Retinal pigment epithelial cell (primary cell): Measurements from ENCODE around the gene LMTK2.
A peak's percentile ranks its signal among the peaks of the same experiment; 100 is the strongest.

ENCODE experiments used
- DNase-seq: peaks from one replicate; pipeline ENCODE4 v3.0.0-alpha.2; 2010; ENCODE audit warnings: low read depth
- H3K4me3 ChIP-seq: 2 replicates; pipeline ENCODE4 v1.5.1; 2011; ENCODE audit warnings: mild to moderate bottlenecking, low read length, control low read depth, moderate library complexity
- TF ChIP-seq, protein P1 (sequence below): conservative IDR thresholded peaks from 2 replicates; pipeline ENCODE4 v1.5.1; 2011; ENCODE audit warnings: low read depth, low read length, control low read depth, inconsistent platforms

LMTK2 gene

DNA sequence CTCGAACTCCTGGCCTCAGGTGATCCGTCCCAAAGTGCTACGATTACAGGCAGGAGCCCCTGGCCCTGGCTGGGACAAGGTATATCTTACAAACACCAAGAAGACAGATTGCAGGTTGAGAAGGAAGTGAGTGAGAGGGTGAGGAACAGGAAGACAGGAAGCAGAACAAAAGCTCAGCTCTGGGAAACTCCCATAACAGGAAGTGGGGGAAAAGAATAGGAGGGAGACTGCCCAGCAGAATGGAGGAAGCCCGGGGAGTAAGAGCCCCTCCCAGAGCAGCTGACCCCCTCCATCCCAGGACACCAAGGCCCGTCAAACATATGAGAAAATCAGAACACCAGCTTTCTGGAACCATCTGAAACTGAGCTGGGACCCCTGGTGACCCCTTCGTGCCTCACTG lies 142.4 kb downstream of the LMTK2 start:
- no peak for DNase-seq
- H3K4me3 ChIP-seq: no peak overlapping the region
- TF ChIP-seq, protein P1, sequence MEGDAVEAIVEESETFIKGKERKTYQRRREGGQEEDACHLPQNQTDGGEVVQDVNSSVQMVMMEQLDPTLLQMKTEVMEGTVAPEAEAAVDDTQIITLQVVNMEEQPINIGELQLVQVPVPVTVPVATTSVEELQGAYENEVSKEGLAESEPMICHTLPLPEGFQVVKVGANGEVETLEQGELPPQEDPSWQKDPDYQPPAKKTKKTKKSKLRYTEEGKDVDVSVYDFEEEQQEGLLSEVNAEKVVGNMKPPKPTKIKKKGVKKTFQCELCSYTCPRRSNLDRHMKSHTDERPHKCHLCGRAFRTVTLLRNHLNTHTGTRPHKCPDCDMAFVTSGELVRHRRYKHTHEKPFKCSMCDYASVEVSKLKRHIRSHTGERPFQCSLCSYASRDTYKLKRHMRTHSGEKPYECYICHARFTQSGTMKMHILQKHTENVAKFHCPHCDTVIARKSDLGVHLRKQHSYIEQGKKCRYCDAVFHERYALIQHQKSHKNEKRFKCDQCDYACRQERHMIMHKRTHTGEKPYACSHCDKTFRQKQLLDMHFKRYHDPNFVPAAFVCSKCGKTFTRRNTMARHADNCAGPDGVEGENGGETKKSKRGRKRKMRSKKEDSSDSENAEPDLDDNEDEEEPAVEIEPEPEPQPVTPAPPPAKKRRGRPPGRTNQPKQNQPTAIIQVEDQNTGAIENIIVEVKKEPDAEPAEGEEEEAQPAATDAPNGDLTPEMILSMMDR: no peak

DNA sequence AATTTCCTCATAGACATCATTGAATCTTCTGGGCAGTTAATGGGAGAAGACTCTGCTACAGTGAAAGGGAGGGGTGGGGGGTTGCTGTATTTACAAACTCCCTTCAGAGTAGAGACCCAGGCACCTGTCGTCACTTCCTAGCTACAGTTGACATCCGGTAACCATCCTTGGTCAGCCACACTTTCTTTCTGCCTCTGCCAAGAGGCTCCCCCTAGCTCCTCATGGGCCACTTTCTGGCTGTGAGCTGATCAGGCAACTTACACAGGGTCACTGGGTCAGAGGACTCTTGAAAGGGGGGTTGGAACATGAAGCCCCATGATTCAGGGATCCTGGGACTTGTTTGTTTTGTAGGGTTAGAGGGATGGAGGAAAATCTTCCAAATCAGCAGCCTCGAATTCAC lies 144.1 kb downstream of the LMTK2 start:
- no peak overlapping the region for H3K4me3 ChIP-seq
- DNase-seq: no peak
- TF ChIP-seq, protein P1: no peak

DNA sequence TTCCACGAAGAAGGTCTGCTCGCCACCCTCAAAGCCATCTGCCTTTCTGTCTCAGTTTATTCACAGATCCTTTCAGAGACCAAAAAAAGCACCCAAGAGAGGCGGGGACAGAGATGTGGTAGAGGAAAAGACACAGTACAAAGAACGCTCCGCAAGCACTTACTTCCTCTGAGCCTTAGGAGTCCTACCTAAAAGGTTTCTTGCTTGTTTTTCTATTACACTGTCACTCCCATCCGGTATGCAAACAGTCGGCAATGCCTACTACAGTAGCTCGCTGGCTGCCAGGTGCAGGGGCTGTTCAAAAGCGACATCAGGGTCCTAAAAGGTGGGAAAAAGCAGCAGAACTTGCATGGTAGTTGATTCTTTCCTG lies 144.6 kb downstream of the LMTK2 start:
- DNase-seq: no peak
- TF ChIP-seq, protein P1: no peak
- peak overlapping the region; percentile 87 for H3K4me3 ChIP-seq

DNA sequence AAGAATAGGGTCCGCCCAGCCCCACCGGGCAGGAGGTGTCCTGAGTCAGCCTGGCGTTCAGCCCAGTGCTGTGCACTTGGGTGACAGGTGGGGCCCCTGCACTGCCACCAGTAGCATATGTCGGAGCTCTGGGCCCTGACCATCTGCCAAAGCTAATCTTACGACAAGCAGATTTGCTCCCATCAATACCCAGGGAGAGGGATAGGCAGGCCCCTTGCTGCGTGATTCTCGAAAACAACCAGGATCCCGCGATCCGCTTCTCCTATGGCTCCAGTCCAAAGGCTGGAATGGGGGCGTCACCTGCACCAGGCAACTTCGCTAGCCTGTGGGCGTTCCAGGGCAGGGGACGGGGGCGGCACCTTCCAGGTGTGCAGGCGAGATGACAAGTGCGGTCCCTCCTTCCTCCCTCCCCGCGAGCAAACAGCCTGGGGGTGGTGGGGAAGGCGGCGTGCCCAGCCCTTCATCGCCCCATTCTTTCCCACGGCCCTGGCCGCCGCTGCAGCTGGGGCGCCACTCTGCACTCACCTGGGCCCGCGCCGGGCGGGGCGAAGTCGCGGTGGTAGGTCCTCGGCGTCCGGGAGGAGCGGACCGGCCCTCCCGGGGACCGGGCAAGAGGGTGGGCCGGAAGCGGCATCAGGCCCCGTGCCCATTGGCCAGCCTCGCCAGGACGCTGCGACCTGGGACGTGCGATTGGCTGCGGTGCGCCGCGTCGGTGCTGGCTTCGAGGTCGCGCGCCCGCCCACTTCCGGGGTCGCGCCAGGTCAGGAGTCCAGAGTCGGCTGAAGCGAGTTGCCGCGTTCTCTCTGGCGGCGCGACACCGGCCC lies 145.2 kb downstream of the LMTK2 start, which contains the start of gene TECPR1:
Gene TECPR1 (minus strand): TSS at position 632 of the 824 bp plus-strand sequence. CDS start 6,086 bp downstream, outside the sequence.
- peak; percentile 58 for DNase-seq
- TF ChIP-seq, protein P1: no peak
- H3K4me3 ChIP-seq: peak within 1 kb of the TSS; percentile 87

DNA sequence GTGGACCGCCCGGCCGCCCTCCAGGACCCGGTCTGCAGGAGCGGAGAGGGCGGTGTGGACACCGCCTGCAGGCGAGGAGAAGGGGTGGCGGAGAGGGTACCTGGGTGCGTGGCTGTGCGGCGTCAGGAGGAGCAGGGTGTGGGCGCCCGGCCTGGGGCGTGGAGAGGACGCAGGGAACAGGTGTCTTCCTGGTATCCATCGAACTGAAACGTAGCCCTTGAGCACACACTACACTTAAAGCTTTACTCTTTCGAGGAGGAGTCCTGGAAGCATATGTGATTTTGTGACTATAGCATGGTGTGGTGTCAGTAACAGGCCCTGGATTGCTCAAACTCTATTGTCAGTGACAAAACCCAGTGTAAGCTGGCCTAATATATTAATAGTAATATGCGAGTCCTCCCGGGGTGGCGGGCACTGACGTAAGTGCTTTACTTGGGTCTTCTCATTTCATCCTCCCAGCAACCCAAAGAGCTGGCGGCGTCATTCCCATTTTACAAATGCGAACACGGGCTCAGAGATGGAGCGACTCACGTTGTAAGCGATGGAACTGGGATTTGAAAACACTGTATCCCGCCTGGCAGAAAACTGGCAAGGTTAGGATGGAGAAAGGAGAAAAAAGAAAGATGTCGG lies 145.9 kb downstream of the LMTK2 start:
- no peak for DNase-seq
- H3K4me3 ChIP-seq: peak overlapping the region; percentile 87
- TF ChIP-seq, protein P1: no peak

DNA sequence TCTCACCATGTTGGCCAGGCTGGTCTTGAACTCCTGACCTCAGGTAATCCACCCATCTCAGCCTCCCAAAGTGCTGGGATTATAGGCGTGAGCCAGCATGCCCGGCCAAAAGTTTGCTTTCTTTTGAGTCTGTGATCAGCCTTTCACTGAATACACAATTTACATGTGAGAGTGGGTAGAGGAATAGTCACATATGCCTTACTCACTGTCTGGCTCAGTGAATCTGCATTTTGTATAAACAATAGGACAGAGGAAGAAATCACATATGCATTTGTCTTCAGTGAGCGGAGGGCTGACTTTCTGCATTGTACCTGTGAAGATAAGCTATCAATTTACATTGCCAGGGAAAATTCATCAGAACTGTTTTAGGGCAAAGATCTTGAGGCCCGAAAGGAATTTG lies 147.9 kb downstream of the LMTK2 start:
- H3K4me3 ChIP-seq: no peak overlapping the region
- TF ChIP-seq, protein P1: no peak
- DNase-seq: no peak
